Common myeloid progenitor, CD34-positive (primary cell): ENCODE results near the gene RPTN. TPM values are rescaled to one million over a fixed set of nuclear protein-coding genes. Genes with fewer than 3 reads are reported as not detected.

Source experiments
- CTCF ChIA-PET: fragments of 350-600 bp; sonication (Branson Sonifier 250); formaldehyde crosslinking; loops from one replicate; lab custom pipeline; 2021; ENCODE audit warnings: antibody characterized with exemption; lab: Charles Lee
- POLR2A ChIA-PET: fragments of 350-600 bp; sonication (Branson Sonifier 250); formaldehyde crosslinking; loops from one replicate; lab custom pipeline; 2021; ENCODE audit warnings: antibody characterized with exemption; lab: Charles Lee
- DNase-seq, 3 donors: peaks; one replicate each; pipeline versions ENCODE4 v3.0.0 to v3.0.0-alpha.2; 2013
- H3K27ac ChIP-seq, 2 experiments: 1 replicate in 1 of 2; 2 replicates in 1 of 2; pipeline ENCODE4 v1.7.0; 2013; ENCODE audit warnings: inconsistent platforms in 2 of 2, low read length in 2 of 2, mild to moderate bottlenecking in 2 of 2, low read depth in 1 of 2, moderate library complexity in 1 of 2; ENCODE audit not compliant: severe bottlenecking in 2 of 2, insufficient read depth in 1 of 2, poor library complexity in 1 of 2
- H3K27me3 ChIP-seq, 5 experiments: replicated peaks in 2 of 5; 1 replicate in 3 of 5; 2 replicates in 2 of 5; pipeline versions ENCODE4 v1.6.1 to v1.7.0; 2013; ENCODE audit warnings: low read length in 4 of 5, mild to moderate bottlenecking in 2 of 5, moderate library complexity in 2 of 5, inconsistent platforms in 1 of 5; ENCODE audit not compliant: insufficient read depth in 5 of 5, control insufficient read depth in 4 of 5
- H3K36me3 ChIP-seq, 4 experiments: 1 replicate in 2 of 4; 2 replicates in 2 of 4; pipeline versions ENCODE4 v1.6.1 to v1.7.0; 2013; ENCODE audit warnings: low read length in 3 of 4, control low read depth in 1 of 4, mild to moderate bottlenecking in 1 of 4; ENCODE audit not compliant: control insufficient read depth in 4 of 4, insufficient read depth in 4 of 4
- H3K4me1 ChIP-seq, 4 experiments: 1 replicate in 3 of 4; 2 replicates in 1 of 4; pipeline versions ENCODE4 v1.6.1 to v1.7.1; 2013; ENCODE audit warnings: low read length in 3 of 4, mild to moderate bottlenecking in 3 of 4, control low read depth in 1 of 4, inconsistent platforms in 1 of 4, moderate library complexity in 1 of 4; ENCODE audit not compliant: control insufficient read depth in 4 of 4, insufficient read depth in 4 of 4; ENCODE audit errors: control extremely low read depth in 1 of 4
- H3K4me3 ChIP-seq, 7 experiments: 1 replicate in 4 of 7; 2 replicates in 3 of 7; pipeline versions ENCODE4 v1.5.1 to v1.7.0; 2013; ENCODE audit warnings: mild to moderate bottlenecking in 7 of 7, low read length in 6 of 7, moderate library complexity in 6 of 7, inconsistent platforms in 2 of 7, low read depth in 2 of 7, control low read depth in 1 of 7; ENCODE audit not compliant: insufficient read depth in 4 of 7, control insufficient read depth in 1 of 7; ENCODE audit errors: extremely low read depth in 1 of 7
- H3K9me3 ChIP-seq, 5 experiments: 1 replicate in 4 of 5; 2 replicates in 1 of 5; pipeline versions ENCODE4 v1.6.1 to v1.7.1; 2013; ENCODE audit warnings: low read length in 4 of 5, mild to moderate bottlenecking in 2 of 5, inconsistent platforms in 1 of 5, low read depth in 1 of 5, moderate library complexity in 1 of 5; ENCODE audit not compliant: control insufficient read depth in 4 of 5, insufficient read depth in 2 of 5; ENCODE audit errors: control extremely low read depth in 1 of 5
- WGBS: methylation state at CpG from one replicate; pipeline ENCODE4 v1.1.5; 2013; ENCODE audit not compliant: insufficient coverage; 5-methylcytosine and 5-hydroxymethylcytosine counted together
- polyA plus RNA-seq: library from polyadenylated mRNA; unstranded; fragments of 120-200 nt; gene quantifications from one replicate; pipeline ENCODE4 v1.2.1, GENCODE V29; 2013

RPTN gene, protein sequence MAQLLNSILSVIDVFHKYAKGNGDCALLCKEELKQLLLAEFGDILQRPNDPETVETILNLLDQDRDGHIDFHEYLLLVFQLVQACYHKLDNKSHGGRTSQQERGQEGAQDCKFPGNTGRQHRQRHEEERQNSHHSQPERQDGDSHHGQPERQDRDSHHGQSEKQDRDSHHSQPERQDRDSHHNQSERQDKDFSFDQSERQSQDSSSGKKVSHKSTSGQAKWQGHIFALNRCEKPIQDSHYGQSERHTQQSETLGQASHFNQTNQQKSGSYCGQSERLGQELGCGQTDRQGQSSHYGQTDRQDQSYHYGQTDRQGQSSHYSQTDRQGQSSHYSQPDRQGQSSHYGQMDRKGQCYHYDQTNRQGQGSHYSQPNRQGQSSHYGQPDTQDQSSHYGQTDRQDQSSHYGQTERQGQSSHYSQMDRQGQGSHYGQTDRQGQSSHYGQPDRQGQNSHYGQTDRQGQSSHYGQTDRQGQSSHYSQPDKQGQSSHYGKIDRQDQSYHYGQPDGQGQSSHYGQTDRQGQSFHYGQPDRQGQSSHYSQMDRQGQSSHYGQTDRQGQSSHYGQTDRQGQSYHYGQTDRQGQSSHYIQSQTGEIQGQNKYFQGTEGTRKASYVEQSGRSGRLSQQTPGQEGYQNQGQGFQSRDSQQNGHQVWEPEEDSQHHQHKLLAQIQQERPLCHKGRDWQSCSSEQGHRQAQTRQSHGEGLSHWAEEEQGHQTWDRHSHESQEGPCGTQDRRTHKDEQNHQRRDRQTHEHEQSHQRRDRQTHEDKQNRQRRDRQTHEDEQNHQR
- not detected for polyA plus RNA-seq

- no CpG with 5 or more reads among the region's 1 CpG for WGBS
- peaks cover 3 to 46% (median 12%) of the 10 kb centered on the region in 4 experiments for H3K4me1 ChIP-seq
- ChIA-PET CTCF (interaction anchor here (1.1 to 3.2 kb wide), 6 partner anchors 9 to 30 kb away, joined by 3 to 20 read pairs (median 5); no protein-coding TSS in a partner anchor), POLR2A (no interaction called here)
- H3K36me3 ChIP-seq, result no peaks in the 10 kb centered on the region
- no peak within 1 kb of the TSS for H3K27ac ChIP-seq
- H3K9me3 ChIP-seq, result no peaks in the 10 kb centered on the region
- H3K4me3 ChIP-seq, result no peak within 1 kb of the TSS
- no peak for DNase-seq
- no peaks in the 10 kb centered on the region for H3K27me3 ChIP-seq
These were observed at the start of gene RPTN for GRCh38 chr1:152159144-152159543. TSS of gene RPTN (minus strand) at chr1:152159228. CDS start at chr1:152157889, 1,339 bp downstream.

DNA sequence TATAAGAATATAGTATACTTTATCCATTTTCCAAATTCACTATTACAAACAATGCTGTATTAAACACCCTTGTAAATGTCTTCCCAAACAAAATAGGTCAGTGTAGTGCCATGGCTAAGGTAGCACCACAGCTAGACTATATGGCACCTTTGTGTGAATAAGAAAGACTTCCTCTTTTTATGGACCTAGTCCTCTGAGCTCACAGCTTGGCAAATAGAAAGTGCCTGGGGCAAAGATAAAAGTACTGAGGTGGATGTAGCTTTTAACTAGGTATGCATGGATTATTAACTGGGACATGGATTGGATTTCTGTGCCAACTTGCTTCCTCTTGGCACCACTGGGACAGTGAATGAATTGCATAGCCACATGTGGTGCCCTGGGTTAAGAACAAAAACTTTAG is 40.0 kb upstream of the RPTN start:
- Histone ChIP-seq H3K4me3 (no peak overlapping the region), H3K36me3 (no peaks in the 10 kb centered on the region), H3K27me3 (no peaks in the 10 kb centered on the region), H3K9me3 (no peaks in the 10 kb centered on the region), H3K4me1 (no peaks in the 10 kb centered on the region), H3K27ac (no peak overlapping the region)
- CTCF ChIA-PET, result interaction anchor here (0.5 to 2.3 kb wide), 3 partner anchors 10 to 259 kb away, joined by 3 to 8 read pairs (median 7); no protein-coding TSS in a partner anchor
- DNase-seq, result no peak
- POLR2A ChIA-PET, result no interaction called here

GRCh38 chr1:152197361-152197941 is 38.4 kb upstream of the RPTN start:
- DNase-seq, result no peak
- H3K36me3 ChIP-seq, result no peaks in the 10 kb centered on the region
- H3K4me3 ChIP-seq, result no peak overlapping the region
- ChIA-PET CTCF (interaction anchor here (1.0 to 2.3 kb wide), 2 partner anchors 9 to 10 kb away, joined by 6 to 8 read pairs; no protein-coding TSS in a partner anchor), POLR2A (no interaction called here)
- no peaks in the 10 kb centered on the region for H3K9me3 ChIP-seq
- no peaks in the 10 kb centered on the region for H3K4me1 ChIP-seq
- H3K27me3 ChIP-seq, result peaks cover 0 to 5% (median 0%) of the 10 kb centered on the region in 5 experiments
- H3K27ac ChIP-seq, result no peak overlapping the region

DNA sequence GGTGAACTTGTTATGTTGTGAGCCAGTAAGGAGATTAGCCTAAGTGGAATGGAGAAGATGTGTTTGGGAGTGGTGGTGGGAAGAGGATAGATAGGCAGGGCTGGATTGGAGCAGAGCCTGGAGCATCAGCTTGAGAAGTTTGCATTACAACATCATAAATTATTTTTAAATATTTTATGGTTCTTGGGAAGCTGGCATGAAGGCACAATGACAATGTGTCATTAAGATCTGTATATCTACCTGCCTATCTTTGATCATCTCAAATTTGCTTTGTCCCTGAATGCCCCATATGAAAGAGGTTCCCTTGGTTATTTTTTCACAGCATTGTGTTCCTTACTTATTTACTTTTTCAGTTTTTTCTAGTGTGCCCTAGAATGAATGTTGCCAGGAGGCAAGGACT is 32.7 kb upstream of the RPTN start:
- no peak overlapping the region for H3K4me3 ChIP-seq
- H3K27ac ChIP-seq, result no peak overlapping the region
- H3K4me1 ChIP-seq, result peaks cover 2 to 9% (median 8%) of the 10 kb centered on the region in 4 experiments
- no peaks in the 10 kb centered on the region for H3K36me3 ChIP-seq
- POLR2A ChIA-PET, result no interaction called here
- H3K9me3 ChIP-seq, result no peaks in the 10 kb centered on the region
- no peak for DNase-seq
- H3K27me3 ChIP-seq, result peaks cover 0 to 21% (median 3%) of the 10 kb centered on the region in 5 experiments
- CTCF ChIA-PET, result interaction anchor here (1.0 to 2.8 kb wide), 4 partner anchors 15 to 267 kb away, joined by 3 to 23 read pairs (median 4); no protein-coding TSS in a partner anchor

DNA sequence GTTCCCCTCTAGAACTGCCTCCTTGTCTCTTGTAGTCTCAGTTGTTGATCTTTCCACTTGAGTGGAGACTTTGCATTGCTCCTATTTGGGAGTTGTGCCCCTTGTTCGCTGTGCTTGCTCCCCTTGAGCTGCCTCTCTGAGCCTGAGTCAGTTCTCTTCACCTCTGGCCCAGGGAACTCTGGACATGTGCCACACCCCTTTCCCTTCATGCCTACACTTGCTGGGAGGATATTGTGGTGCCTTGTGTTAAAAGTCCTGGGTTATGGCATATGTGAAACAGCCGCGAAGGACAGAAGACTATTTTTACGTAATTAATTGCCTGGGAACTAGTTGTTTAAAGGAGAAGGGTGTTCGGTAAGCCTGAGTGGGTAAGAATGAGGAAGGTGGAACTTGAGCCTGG is 32.2 kb upstream of the RPTN start:
- WGBS, result 92% methylated on average over 4 of the region's 5 CpGs
- POLR2A ChIA-PET, result no interaction called here

DNA sequence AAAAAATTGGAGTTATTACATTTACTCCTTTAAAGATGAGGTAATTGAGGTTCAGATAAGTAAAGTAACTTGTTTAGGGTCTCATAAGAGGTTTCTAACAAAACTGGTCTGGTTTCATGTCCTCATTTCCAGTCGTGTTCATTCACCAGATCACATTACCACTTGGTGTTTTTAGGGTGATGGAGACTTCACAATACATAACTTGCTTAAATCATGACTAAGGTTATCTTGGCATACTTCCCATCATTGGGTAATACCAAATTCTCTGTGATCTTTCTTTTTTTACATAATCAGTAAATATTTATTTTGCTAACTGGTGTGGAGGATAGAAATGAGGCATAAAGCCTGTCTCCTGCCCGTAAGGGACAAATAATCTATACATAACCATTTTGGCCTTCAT is 31.6 kb upstream of the RPTN start:
- CTCF ChIA-PET, result interaction anchor here (1.2 to 2.8 kb wide), 3 partner anchors 151 to 268 kb away, joined by 3 to 23 read pairs (median 6); no protein-coding TSS in a partner anchor
- POLR2A ChIA-PET, result no interaction called here
- no peak overlapping the region for H3K27ac ChIP-seq

More for the DNA sequence above, 32.2 kb upstream of the RPTN start:
- peaks cover 2 to 9% (median 8%) of the 10 kb centered on the region in 4 experiments for H3K4me1 ChIP-seq
- CTCF ChIA-PET, result interaction anchor here (1.2 to 2.8 kb wide), 3 partner anchors 151 to 267 kb away, joined by 3 to 23 read pairs (median 6); no protein-coding TSS in a partner anchor
- DNase-seq, result no peak
- H3K4me3 ChIP-seq, result no peak overlapping the region
- peaks cover 0 to 21% (median 3%) of the 10 kb centered on the region in 5 experiments for H3K27me3 ChIP-seq
- H3K9me3 ChIP-seq, result no peaks in the 10 kb centered on the region
- no peaks in the 10 kb centered on the region for H3K36me3 ChIP-seq
- H3K27ac ChIP-seq, result no peak overlapping the region

More for the DNA sequence above, 31.6 kb upstream of the RPTN start:
- Histone ChIP-seq H3K27me3 (peaks cover 0 to 21% (median 3%) of the 10 kb centered on the region in 5 experiments), H3K36me3 (no peaks in the 10 kb centered on the region), H3K4me3 (no peak overlapping the region), H3K4me1 (peaks cover 2 to 9% (median 8%) of the 10 kb centered on the region in 4 experiments), H3K9me3 (no peaks in the 10 kb centered on the region)
- WGBS, result no CpG with 5 or more reads among the region's 2 CpGs
- DNase-seq, result peak in 1 of 3 donors; percentile 14
